Activated CD4-positive, alpha-beta T cell treated with anti-CD3 and anti-CD28 coated beads, Interleukin-2, amount 50 U/mL, for 16 hours (primary cell): ENCODE results near the gene TCP11L1.
"Not testable (repeated sequence)": the region's sequence is repeated elsewhere in the genome, so short reads cannot be mapped to it uniquely, and the experiment has no call there.

Source experiments
- DNase-seq: peaks from one replicate; pipeline ENCODE4 v3.0.0-alpha.2; 2020

Gene TCP11L1

GRCh38 chr11:33068611-33069340, 29.4 kb downstream of the TCP11L1 start:
- no peak for DNase-seq

- no peak for DNase-seq
Measured at GRCh38 chr11:33072465-33072864, 33.1 kb downstream of the TCP11L1 start.

GRCh38 chr11:33083918-33084317, 44.5 kb downstream of the TCP11L1 start:
- DNase-seq = no peak

- DNase-seq = no peak
Measured at GRCh38 chr11:33086017-33086416, 46.6 kb downstream of the TCP11L1 start.

GRCh38 chr11:33089776-33090175, 50.4 kb downstream of the TCP11L1 start:
- DNase-seq = no peak

- no peak for DNase-seq
Measured at GRCh38 chr11:33094157-33094556, 54.8 kb downstream of the TCP11L1 start.

- DNase-seq = no peak
Measured at GRCh38 chr11:33103836-33104235, 64.5 kb downstream of the TCP11L1 start.

- no peak for DNase-seq
Measured at GRCh38 chr11:33109294-33109895, 70.0 kb downstream of the TCP11L1 start.

GRCh38 chr11:33110083-33110482, 70.7 kb downstream of the TCP11L1 start:
- DNase-seq = no peak

GRCh38 chr11:33116535-33116934, 77.2 kb downstream of the TCP11L1 start:
- DNase-seq = no peak

- not testable (repeated sequence) for DNase-seq
Measured at GRCh38 chr11:33122696-33123095, 83.3 kb downstream of the TCP11L1 start.
